ENCODE data around the gene MACROH2A1. TPM values are rescaled to one million over a fixed set of nuclear protein-coding genes. Genes with fewer than 3 reads are reported as not detected.

MACROH2A1 gene
- total RNA-seq, 6 donors from 2014 or later, result 232 to 690 (median 355) TPM

DNA sequence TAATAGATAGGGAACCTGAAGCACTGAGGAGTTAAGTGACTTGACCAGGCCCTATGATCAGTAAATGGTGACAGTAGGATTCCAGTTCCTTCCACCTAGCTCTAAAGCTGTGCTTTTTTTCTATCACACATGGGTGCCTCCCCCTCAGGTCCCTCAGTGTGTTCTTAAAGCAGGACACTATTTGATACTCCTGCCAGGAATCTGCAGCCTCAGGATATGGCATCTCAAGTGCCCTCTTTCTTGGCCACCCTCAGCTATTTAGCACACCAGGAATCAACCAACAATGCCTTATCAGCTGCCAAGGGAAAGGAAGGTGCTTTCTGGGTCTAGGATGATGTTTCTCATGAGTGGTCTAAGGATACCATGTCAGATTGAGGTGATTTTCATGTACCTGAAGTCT, 49.1 kb downstream of the MACROH2A1 start:
- ATAC-seq (ENCODE audit: low FRiP score in 2 of 2), result no peak
- H3K36me3 ChIP-seq, result peaks cover 16 to 77% (median 37%) of the 10 kb centered on the region in 4 donors
- H3K27me3 ChIP-seq, result no peaks in the 10 kb centered on the region
- peaks cover 0 to 6% (median 3%) of the 10 kb centered on the region in 4 donors for H3K4me1 ChIP-seq
- H3K27ac ChIP-seq, result no peak overlapping the region
- no peaks in the 10 kb centered on the region for H3K9me3 ChIP-seq
- DNase-seq, result no peak
- TF ChIP-seq POLR2AphosphoS5 (IDR thresholded peaks at IDR 0.05) (no peak), POLR2A (IDR thresholded peaks at IDR 0.05) (no peak), EP300 (IDR thresholded peaks at IDR 0.05) (no peak)
- TF ChIP-seq, protein P1, sequence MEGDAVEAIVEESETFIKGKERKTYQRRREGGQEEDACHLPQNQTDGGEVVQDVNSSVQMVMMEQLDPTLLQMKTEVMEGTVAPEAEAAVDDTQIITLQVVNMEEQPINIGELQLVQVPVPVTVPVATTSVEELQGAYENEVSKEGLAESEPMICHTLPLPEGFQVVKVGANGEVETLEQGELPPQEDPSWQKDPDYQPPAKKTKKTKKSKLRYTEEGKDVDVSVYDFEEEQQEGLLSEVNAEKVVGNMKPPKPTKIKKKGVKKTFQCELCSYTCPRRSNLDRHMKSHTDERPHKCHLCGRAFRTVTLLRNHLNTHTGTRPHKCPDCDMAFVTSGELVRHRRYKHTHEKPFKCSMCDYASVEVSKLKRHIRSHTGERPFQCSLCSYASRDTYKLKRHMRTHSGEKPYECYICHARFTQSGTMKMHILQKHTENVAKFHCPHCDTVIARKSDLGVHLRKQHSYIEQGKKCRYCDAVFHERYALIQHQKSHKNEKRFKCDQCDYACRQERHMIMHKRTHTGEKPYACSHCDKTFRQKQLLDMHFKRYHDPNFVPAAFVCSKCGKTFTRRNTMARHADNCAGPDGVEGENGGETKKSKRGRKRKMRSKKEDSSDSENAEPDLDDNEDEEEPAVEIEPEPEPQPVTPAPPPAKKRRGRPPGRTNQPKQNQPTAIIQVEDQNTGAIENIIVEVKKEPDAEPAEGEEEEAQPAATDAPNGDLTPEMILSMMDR (IDR thresholded peaks at IDR 0.05), result no peak
- H3K4me3 ChIP-seq, result no peak overlapping the region

DNA sequence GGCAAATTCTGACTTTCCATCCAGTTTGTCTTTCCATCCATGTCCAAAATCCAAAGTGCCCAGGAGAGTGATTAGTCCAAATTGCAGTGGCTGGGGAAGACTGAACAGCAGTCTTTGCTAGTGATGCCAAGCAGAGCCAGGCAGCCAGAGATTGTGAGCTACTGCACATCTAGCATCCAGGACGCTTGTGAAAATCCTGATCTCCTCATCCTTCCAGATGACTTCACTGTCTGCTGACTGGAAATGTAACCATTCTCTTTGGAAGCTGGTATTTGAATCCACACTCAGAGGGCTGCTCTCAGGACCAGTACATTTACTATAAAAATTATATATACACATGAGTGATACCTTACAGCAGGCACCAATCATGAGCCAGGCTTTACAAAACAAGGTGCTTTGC, 49.6 kb downstream of the MACROH2A1 start:
- Histone ChIP-seq H3K27ac (no peak overlapping the region), H3K27me3 (no peaks in the 10 kb centered on the region), H3K9me3 (no peaks in the 10 kb centered on the region), H3K4me3 (no peak overlapping the region), H3K4me1 (peaks cover 0 to 5% (median under 1%) of the 10 kb centered on the region in 4 donors), H3K36me3 (peaks cover 20 to 81% (median 40%) of the 10 kb centered on the region in 4 donors)
- 67 to 90% methylated on average over 1 of the region's 1 CpG for WGBS, 2 donors
- TF ChIP-seq EP300 (IDR thresholded peaks at IDR 0.05), result no peak
- no peak for TF ChIP-seq POLR2AphosphoS5 (IDR thresholded peaks at IDR 0.05)
- no peak for TF ChIP-seq POLR2A (IDR thresholded peaks at IDR 0.05)
- TF ChIP-seq, protein P1 (IDR thresholded peaks at IDR 0.05), result no peak
- ATAC-seq (ENCODE audit: low FRiP score in 2 of 2) (no peak), DNase-seq (no peak)

DNA sequence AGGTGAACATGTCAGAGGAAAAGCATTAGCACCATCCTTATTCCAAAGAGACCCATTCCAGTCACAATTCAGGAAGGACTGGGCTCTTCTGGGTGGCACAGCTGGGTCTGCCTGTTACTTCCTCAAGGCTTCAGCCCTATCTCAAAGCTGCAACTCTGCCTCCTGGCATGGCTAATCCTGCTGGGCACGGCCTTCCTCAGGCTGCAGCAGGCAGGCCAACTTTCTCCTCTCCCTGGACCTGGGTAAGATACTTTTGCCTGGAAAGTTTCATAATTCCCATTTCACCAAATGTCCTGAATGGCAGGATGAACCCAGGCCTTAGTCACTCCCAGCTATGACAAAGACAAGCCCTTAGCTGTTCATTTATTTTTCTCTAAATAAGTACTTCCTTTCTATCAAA, 50.1 kb downstream of the MACROH2A1 start:
- Histone ChIP-seq H3K36me3 (peaks cover 22 to 85% (median 41%) of the 10 kb centered on the region in 4 donors), H3K4me1 (peaks cover 0 to 3% (median 0%) of the 10 kb centered on the region in 4 donors), H3K27me3 (no peaks in the 10 kb centered on the region), H3K9me3 (no peaks in the 10 kb centered on the region), H3K27ac (no peak overlapping the region), H3K4me3 (no peak overlapping the region)
- ATAC-seq (ENCODE audit: low FRiP score in 2 of 2), result no peak
- TF ChIP-seq POLR2AphosphoS5 (IDR thresholded peaks at IDR 0.05) (no peak), POLR2A (IDR thresholded peaks at IDR 0.05) (no peak), EP300 (IDR thresholded peaks at IDR 0.05) (no peak)
- TF ChIP-seq, protein P1 (IDR thresholded peaks at IDR 0.05), result no peak
- DNase-seq, result no peak
- 79% methylated on average over 1 of the region's 1 CpG; no CpG with 5 or more reads in 1 of the 2 donors for WGBS, 2 donors

DNA sequence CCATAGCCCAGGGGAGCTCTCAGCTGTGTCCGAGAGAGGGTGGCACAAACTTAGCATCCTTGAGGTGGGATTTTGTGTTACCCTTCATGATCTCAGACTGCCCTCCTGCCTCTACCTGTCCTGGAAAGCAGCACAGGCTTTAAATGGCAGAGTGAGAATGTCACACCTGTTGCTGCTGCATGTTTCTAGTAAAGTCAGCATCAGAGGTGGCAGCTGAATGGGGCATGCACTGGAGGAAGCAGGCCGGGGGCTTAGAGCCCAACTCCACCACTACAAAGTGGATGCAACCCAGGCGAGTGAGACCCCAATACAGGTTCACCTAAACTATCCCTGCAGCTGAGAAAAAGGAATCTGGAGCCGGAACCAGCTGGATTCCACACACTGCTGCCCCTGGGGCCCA, 51.6 kb downstream of the MACROH2A1 start:
- Histone ChIP-seq H3K27me3 (no peaks in the 10 kb centered on the region), H3K27ac (no peak overlapping the region), H3K4me1 (no peaks in the 10 kb centered on the region), H3K9me3 (no peaks in the 10 kb centered on the region), H3K36me3 (peaks cover 36 to 90% (median 51%) of the 10 kb centered on the region in 4 donors), H3K4me3 (no peak overlapping the region)
- ATAC-seq (ENCODE audit: low FRiP score in 2 of 2), result no peak
- 93 to 100% methylated on average over 4 of the region's 4 CpGs for WGBS, 2 donors
- TF ChIP-seq POLR2AphosphoS5 (IDR thresholded peaks at IDR 0.05), result no peak
- DNase-seq, result no peak

DNA sequence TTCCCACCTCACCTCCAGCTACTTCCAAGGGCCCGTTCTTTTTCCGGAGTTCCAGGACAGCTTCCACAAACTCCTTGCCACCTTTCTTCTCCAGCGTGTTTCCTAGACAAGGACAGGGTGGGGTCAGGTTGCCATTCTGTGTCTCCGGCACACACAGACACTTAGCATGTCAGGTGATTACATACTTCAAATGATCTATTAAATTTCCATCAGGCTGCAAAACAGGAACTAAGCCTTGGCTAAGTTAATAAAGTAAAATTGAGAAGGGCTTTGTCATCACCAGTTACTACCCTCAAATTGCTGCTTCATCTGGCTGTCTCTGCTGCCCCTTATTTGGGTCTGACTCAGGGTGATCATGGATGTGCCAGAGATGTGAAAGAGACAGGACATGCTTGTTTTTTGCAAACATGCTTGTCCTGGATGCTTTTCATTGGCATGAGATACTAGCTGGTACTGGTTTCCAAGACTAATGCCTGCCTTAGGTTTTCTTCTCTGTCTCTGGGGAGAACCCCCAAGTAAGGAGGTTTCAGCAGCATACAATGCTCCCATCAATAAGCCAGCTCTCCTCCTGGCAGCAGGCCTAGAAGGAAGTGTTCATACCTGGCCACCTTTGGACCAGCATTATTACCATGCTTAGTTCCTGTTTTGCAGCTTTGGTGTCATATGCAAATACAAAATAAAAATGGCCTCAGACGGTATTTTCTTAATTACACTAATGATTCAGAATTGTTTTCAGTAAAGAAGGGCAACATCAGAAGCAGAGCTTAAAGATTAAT, 52.9 kb downstream of the MACROH2A1 start:
- DNase-seq, result no peak
- Histone ChIP-seq H3K27me3 (no peaks in the 10 kb centered on the region), H3K9me3 (no peaks in the 10 kb centered on the region), H3K36me3 (peaks cover 47 to 94% (median 63%) of the 10 kb centered on the region in 4 donors), H3K4me3 (no peak overlapping the region), H3K27ac (no peak overlapping the region), H3K4me1 (no peaks in the 10 kb centered on the region)
- no peak for TF ChIP-seq EP300 (IDR thresholded peaks at IDR 0.05)
- TF ChIP-seq POLR2AphosphoS5 (IDR thresholded peaks at IDR 0.05), result no peak
- TF ChIP-seq, protein P1 (IDR thresholded peaks at IDR 0.05), result no peak
- 76 to 89% methylated on average over 5 of the region's 5 CpGs for WGBS, 2 donors
- ATAC-seq (ENCODE audit: low FRiP score in 2 of 2), result no peak
